H1 (cell line): ENCODE measurements around the gene CRACDL. TPM values are rescaled to one million over a fixed set of nuclear protein-coding genes. Genes with fewer than 3 reads are reported as not detected.

Experiments
- ATF2 ChIP-seq: IDR thresholded peaks from 2 replicates; pipeline ENCODE4 v1.6.1; 2012; ENCODE audit warnings: low read length, inconsistent platforms
- BCL11A ChIP-seq, 2 experiments: IDR thresholded peaks; one replicate each; pipeline ENCODE4 v1.6.1; 2011; ENCODE audit warnings: low read depth in 2 of 2, low read length in 2 of 2, mild to moderate bottlenecking in 2 of 2
- CTCF ChIP-seq, 3 experiments: IDR thresholded peaks; 1 replicate in 2 of 3; 2 replicates in 1 of 3; pipeline versions ENCODE4 v1.5.1 to v1.6.1; 2011; ENCODE audit warnings: low read length in 3 of 3, mild to moderate bottlenecking in 3 of 3, inconsistent platforms in 2 of 3, low read depth in 1 of 3, moderate library complexity in 1 of 3; ENCODE audit not compliant: insufficient read depth in 1 of 3; ENCODE audit errors: control extremely low read depth in 1 of 3
- HDAC2 ChIP-seq, 2 experiments: fragments of 300-600 bp in 1 of 2; sonication (generic) in 1 of 2; IDR thresholded peaks; 2 replicates each; pipeline ENCODE4 v1.6.1; 2011 to 2012; ENCODE audit warnings: low read depth in 2 of 2, low read length in 2 of 2, mild to moderate bottlenecking in 2 of 2, moderate library complexity in 2 of 2, borderline replicate concordance in 1 of 2, inconsistent platforms in 1 of 2
- KDM1A ChIP-seq: fragments of 200-600, 300-600 bp; sonication (generic); IDR thresholded peaks from 2 replicates; pipeline ENCODE4 v1.7.1; 2016; ENCODE audit warnings: mild to moderate bottlenecking, low read length, borderline replicate concordance
- KDM5A ChIP-seq: fragments of 200-600 bp; IDR thresholded peaks from 2 replicates; pipeline ENCODE4 v1.7.1; 2012; ENCODE audit warnings: mild to moderate bottlenecking, low read length, inconsistent platforms, mixed read lengths
- MAFK ChIP-seq: IDR thresholded peaks from 2 replicates; pipeline ENCODE4 v1.6.1; 2012; ENCODE audit warnings: low read depth, mild to moderate bottlenecking, improper control_type of control experiment, low read length
- POU5F1 ChIP-seq: IDR thresholded peaks from 2 replicates; pipeline ENCODE4 v1.6.1; 2011; ENCODE audit warnings: low read depth, mild to moderate bottlenecking, low read length, moderate library complexity
- RAD21 ChIP-seq, 2 experiments: IDR thresholded peaks in 1 of 2; conservative IDR thresholded peaks in 1 of 2; 2 replicates each; pipeline ENCODE4 v1.6.1; 2011; ENCODE audit warnings: low read depth in 2 of 2, low read length in 2 of 2, improper control_type of control experiment in 1 of 2, inconsistent platforms in 1 of 2, mild to moderate bottlenecking in 1 of 2, moderate library complexity in 1 of 2
- RBBP5 ChIP-seq: IDR thresholded peaks from 2 replicates; pipeline ENCODE4 v1.7.1; 2012; ENCODE audit warnings: low read depth, mild to moderate bottlenecking, inconsistent platforms, low read length, moderate library complexity, borderline replicate concordance
- SAP30 ChIP-seq: fragments of 300-600 bp; sonication (generic); IDR thresholded peaks from 2 replicates; pipeline ENCODE4 v1.7.1; 2012; ENCODE audit warnings: low read length, moderate library complexity, mild to moderate bottlenecking, inconsistent platforms; ENCODE audit not compliant: insufficient read depth, insufficient replicate concordance
- SIN3A ChIP-seq, 2 experiments: IDR thresholded peaks in 1 of 2; conservative IDR thresholded peaks in 1 of 2; 2 replicates each; pipeline ENCODE4 v1.6.1; 2011 to 2012; ENCODE audit warnings: low read length in 2 of 2, improper control_type of control experiment in 1 of 2, low read depth in 1 of 2, mild to moderate bottlenecking in 1 of 2
- SRF ChIP-seq: IDR thresholded peaks from 2 replicates; pipeline ENCODE4 v1.6.1; 2011; ENCODE audit warnings: mild to moderate bottlenecking, low read depth, low read length, moderate library complexity
- TAF1 ChIP-seq: IDR thresholded peaks from 2 replicates; pipeline ENCODE4 v1.6.1; 2011; ENCODE audit warnings: mild to moderate bottlenecking, low read depth, low read length
- TCF12 ChIP-seq: IDR thresholded peaks from 2 replicates; pipeline ENCODE4 v1.6.1; 2011; ENCODE audit warnings: low read depth, mild to moderate bottlenecking, low read length
- polyA plus RNA-seq, 7 experiments: library from polyadenylated mRNA; depleted of rRNA in 3 of 7; stranded (reverse) in 5 of 7; unstranded in 2 of 7; fragments of >200 nt in 5 of 7; fragments of 200-250 nt in 2 of 7; gene quantifications; 1 replicate in 5 of 7; 2 replicates in 1 of 7; 4 replicates in 1 of 7; pipeline versions ENCODE4 v1.2.1 to v1.2.3, GENCODE V29; 2011 to 2013; ENCODE audit warnings: missing spikeins in 2 of 7, mixed read lengths in 2 of 7
- total RNA-seq: library from RNA; stranded (reverse); fragmentation: NEBNext Ultra II Directional; extraction: Animal tissue kit (Norgen Biotek cat#: 25700); gene quantifications from 2 replicates; pipeline ENCODE4 v1.2.1, GENCODE V29; 2021
- TF ChIP-seq, protein P1 (sequence below): IDR thresholded peaks from 2 replicates; pipeline ENCODE4 v1.6.1; 2011; ENCODE audit warnings: low read length, improper control_type of control experiment

CRACDL gene
- total and polyA plus RNA-seq, 2 of the 8 experiments (the other 6 are each of a cell fraction or from before 2014, with no cell fraction given), result 0.07 to 0.38 TPM

- TF ChIP-seq, protein P1, sequence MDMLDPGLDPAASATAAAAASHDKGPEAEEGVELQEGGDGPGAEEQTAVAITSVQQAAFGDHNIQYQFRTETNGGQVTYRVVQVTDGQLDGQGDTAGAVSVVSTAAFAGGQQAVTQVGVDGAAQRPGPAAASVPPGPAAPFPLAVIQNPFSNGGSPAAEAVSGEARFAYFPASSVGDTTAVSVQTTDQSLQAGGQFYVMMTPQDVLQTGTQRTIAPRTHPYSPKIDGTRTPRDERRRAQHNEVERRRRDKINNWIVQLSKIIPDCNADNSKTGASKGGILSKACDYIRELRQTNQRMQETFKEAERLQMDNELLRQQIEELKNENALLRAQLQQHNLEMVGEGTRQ, result no peak
- TF ChIP-seq POU5F1 (no peak), CTCF (IDR thresholded peaks at IDR 0.05; ENCODE audit: control extremely low read depth in 1 of 3, insufficient read depth in 1 of 3, low read depth in 1 of 3, low read length in 3 of 3) (peak; percentile 57 to 62 (median 57)), KDM5A (no peak), TCF12 (peak; percentile 83; the same call in 1 of the 2 replicates), RAD21 (IDR thresholded peaks at IDR 0.05 in 1 of 2, conservative IDR thresholded peaks at IDR 0.05 in 1 of 2; ENCODE audit: low read depth in 2 of 2, low read length in 2 of 2) (peak; percentile 16 to 42; a peak in 3 of 4 replicates), KDM1A (peak; percentile 22), BCL11A (IDR thresholded peaks at IDR 0.05; ENCODE audit: low read depth in 2 of 2, low read length in 2 of 2) (no peak), SAP30 (no peak), HDAC2 (IDR thresholded peaks at IDR 0.05; ENCODE audit: borderline replicate concordance in 1 of 2, low read depth in 2 of 2, low read length in 2 of 2) (0 out of 4 replicates have a peak, but pooled peaks of 1 of the 2 experiments have one; percentile 62), SRF (no peak), MAFK (no peak), TAF1 (no peak), SIN3A (conservative IDR thresholded peaks at IDR 0.05 in 1 of 2, IDR thresholded peaks at IDR 0.05 in 1 of 2; ENCODE audit: low read depth in 1 of 2, low read length in 2 of 2) (no peak), ATF2 (no peak), RBBP5 (0 out of 2 replicates have a peak, but pooled peaks have one; percentile 56)
Observed at GRCh38 chr2:98822301-98823164, 113.5 kb downstream of the CRACDL start (continued).
